B cell (primary cell): Measurements from ENCODE around the gene HMHB1.

ENCODE experiments used
- CTCF ChIP-seq: fragments of 200-600 bp; IDR thresholded peaks from one replicate; pipeline ENCODE4 v1.8.0; 2022; ENCODE audit warnings: antibody characterized with exemption, mild to moderate bottlenecking
- EZH2 ChIP-seq: IDR thresholded peaks from 2 replicates; pipeline ENCODE4 v1.6.1; 2012; ENCODE audit warnings: borderline replicate concordance, low read depth, mild to moderate bottlenecking, moderate library complexity, low read length; ENCODE audit not compliant: insufficient read depth, poor library complexity, severe bottlenecking

- TF ChIP-seq CTCF (no peak), EZH2 (no peak)
Measured at GRCh38 chr5:143796753-143797152, 15.2 kb upstream of the HMHB1 start.
